OCI-LY1 (cell line): ENCODE results near the gene CACNA1C.

Source experiments
- EZH2 ChIP-seq: fragments of 200-600 bp; sonication (generic), shearing (Covaris generic); IDR thresholded peaks from 2 replicates; pipeline ENCODE4 v1.8.0; 2017; ENCODE audit warnings: borderline replicate concordance, mixed run types, mild to moderate bottlenecking, antibody characterized with exemption, low read length, moderate library complexity, mixed read lengths
- TF ChIP-seq, protein P1 (sequence below): fragments of 200-600 bp; sonication (generic), shearing (Covaris generic); IDR thresholded peaks from 2 replicates; pipeline ENCODE4 v1.5.1; 2017; ENCODE audit warnings: mild to moderate bottlenecking, antibody characterized with exemption, low read length, moderate library complexity, mixed read lengths

DNA sequence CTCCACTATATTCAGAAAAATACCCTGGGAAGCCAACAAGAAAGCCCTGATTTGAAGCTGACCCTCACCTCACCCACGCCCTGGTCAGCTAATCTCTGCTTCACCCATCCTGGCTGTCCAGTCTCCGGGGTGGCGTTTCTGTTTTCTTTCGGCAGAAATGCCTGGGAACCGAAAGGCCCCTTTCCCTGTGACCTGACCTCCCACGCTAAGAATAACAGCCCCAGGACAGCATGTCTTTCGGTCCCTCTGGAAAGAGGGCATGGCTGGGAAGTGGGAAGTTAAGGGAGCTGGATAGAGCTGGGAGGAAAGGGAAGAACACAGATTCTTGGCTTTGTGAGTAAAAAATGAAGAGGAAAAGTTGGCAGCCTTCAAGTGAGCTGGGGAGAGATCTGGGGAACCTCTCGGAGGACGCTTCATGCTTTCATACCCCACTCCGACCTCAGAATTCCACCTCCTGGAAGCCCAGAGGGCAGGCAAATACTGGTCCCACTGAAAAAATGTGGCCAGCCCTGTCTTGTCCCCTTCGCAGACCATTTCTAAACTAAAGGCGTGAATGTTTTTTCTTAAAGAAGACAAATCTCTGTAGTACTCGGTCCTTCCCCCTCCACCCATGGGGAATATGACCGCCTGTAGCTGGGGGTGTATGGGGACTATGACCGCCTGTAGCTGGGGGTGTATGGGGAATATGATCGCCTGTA lies 579.0 kb downstream of the CACNA1C start:
- TF ChIP-seq EZH2: no peak
- TF ChIP-seq, protein P1, sequence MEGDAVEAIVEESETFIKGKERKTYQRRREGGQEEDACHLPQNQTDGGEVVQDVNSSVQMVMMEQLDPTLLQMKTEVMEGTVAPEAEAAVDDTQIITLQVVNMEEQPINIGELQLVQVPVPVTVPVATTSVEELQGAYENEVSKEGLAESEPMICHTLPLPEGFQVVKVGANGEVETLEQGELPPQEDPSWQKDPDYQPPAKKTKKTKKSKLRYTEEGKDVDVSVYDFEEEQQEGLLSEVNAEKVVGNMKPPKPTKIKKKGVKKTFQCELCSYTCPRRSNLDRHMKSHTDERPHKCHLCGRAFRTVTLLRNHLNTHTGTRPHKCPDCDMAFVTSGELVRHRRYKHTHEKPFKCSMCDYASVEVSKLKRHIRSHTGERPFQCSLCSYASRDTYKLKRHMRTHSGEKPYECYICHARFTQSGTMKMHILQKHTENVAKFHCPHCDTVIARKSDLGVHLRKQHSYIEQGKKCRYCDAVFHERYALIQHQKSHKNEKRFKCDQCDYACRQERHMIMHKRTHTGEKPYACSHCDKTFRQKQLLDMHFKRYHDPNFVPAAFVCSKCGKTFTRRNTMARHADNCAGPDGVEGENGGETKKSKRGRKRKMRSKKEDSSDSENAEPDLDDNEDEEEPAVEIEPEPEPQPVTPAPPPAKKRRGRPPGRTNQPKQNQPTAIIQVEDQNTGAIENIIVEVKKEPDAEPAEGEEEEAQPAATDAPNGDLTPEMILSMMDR: no peak
